ENCODE results near the gene USF2. TPM values are rescaled to one million over a fixed set of nuclear protein-coding genes. Genes with fewer than 3 reads are reported as not detected.

The USF2 gene
- polyA plus RNA-seq, 1 of the 3 experiments (the other 2 are of a cell fraction) = 102 TPM

DNA sequence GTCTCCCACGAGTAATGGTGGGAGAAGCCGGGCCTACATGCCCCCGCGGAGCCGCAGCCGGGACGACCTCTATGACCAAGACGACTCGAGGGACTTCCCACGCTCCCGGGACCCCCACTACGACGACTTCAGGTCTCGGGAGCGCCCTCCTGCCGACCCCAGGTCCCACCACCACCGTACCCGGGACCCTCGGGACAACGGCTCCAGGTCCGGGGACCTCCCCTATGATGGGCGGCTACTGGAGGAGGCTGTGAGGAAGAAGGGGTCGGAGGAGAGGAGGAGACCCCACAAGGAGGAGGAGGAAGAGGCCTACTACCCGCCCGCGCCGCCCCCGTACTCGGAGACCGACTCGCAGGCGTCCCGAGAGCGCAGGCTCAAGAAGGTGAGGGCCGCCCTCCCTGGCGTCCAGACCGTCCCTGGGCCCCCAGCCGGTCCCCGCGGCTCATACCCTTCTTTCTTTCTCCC is 1.4 kb upstream of the USF2 start:
- peak; percentile 68 for DNase-seq
- H3K9me3 ChIP-seq = no peaks in the 10 kb centered on the region
- no peaks in the 10 kb centered on the region for H3K9me2 ChIP-seq
- peak overlapping the region; percentile 87 to 95 for H3K4me3 ChIP-seq (ENCODE audit: low read depth in 2 of 2, low read length in 1 of 2)
- peak overlapping the region; percentile 92 for H3K9ac ChIP-seq
- H3K27ac ChIP-seq (ENCODE audit: low read depth in 2 of 2, low read length in 1 of 2) = peak overlapping the region; percentile 79 to 88
- H3K4me1 ChIP-seq (ENCODE audit: control insufficient read depth in 1 of 2, insufficient read depth in 2 of 2, low read depth in 1 of 2, low read length in 1 of 2) = peaks cover 4 to 17% of the 10 kb centered on the region in 2 experiments; a peak in 1 of 4 replicates
- peaks cover 19 to 25% of the 10 kb centered on the region in 2 experiments for H3K36me3 ChIP-seq (replicated peaks in 1 of 2; ENCODE audit: control insufficient read depth in 1 of 2, insufficient read depth in 2 of 2, low read length in 1 of 2)
- H4K20me1 ChIP-seq (ENCODE audit: insufficient read depth) = no peaks in the 10 kb centered on the region
- CTCF ChIA-PET = interaction anchor here (1.5 kb wide), 1 partner anchor 125 kb away, joined by 4 read pairs; the partner anchor contains the start of gene FXYD7
- WGBS (ENCODE audit: low lambda C conversion rate) = 1% methylated on average over 30 of the region's 40 CpGs
- POLR2A ChIA-PET = no interaction called here
- no peaks in the 10 kb centered on the region for H3K27me3 ChIP-seq (ENCODE audit: insufficient read depth)
- peaks cover 22% of the 10 kb centered on the region for H3K79me2 ChIP-seq (ENCODE audit: insufficient read depth)
- H3F3A ChIP-seq (replicated peaks; ENCODE audit: insufficient read depth) = peaks cover 4% of the 10 kb centered on the region
- TF ChIP-seq RXRA (IDR thresholded peaks at IDR 0.05; ENCODE audit: borderline replicate concordance, low read depth) = no peak
- no peak for TF ChIP-seq POLR2AphosphoS5 (IDR thresholded peaks at IDR 0.05; ENCODE audit: low read depth, low read length)
- TF ChIP-seq, protein P1, sequence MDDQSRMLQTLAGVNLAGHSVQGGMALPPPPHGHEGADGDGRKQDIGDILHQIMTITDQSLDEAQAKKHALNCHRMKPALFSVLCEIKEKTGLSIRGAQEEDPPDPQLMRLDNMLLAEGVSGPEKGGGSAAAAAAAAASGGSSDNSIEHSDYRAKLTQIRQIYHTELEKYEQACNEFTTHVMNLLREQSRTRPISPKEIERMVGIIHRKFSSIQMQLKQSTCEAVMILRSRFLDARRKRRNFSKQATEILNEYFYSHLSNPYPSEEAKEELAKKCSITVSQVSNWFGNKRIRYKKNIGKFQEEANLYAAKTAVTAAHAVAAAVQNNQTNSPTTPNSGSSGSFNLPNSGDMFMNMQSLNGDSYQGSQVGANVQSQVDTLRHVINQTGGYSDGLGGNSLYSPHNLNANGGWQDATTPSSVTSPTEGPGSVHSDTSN (IDR thresholded peaks at IDR 0.05) = no peak
- no peak for TF ChIP-seq EP300 (IDR thresholded peaks at IDR 0.05; ENCODE audit: borderline replicate concordance in 1 of 2, low read depth in 1 of 2, low read length in 1 of 2)
- TF ChIP-seq, protein P2, sequence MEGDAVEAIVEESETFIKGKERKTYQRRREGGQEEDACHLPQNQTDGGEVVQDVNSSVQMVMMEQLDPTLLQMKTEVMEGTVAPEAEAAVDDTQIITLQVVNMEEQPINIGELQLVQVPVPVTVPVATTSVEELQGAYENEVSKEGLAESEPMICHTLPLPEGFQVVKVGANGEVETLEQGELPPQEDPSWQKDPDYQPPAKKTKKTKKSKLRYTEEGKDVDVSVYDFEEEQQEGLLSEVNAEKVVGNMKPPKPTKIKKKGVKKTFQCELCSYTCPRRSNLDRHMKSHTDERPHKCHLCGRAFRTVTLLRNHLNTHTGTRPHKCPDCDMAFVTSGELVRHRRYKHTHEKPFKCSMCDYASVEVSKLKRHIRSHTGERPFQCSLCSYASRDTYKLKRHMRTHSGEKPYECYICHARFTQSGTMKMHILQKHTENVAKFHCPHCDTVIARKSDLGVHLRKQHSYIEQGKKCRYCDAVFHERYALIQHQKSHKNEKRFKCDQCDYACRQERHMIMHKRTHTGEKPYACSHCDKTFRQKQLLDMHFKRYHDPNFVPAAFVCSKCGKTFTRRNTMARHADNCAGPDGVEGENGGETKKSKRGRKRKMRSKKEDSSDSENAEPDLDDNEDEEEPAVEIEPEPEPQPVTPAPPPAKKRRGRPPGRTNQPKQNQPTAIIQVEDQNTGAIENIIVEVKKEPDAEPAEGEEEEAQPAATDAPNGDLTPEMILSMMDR (IDR thresholded peaks at IDR 0.05) = no peak
- TF ChIP-seq FOXM1 (IDR thresholded peaks at IDR 0.05; ENCODE audit: low read depth) = no peak
- TF ChIP-seq, protein P3, sequence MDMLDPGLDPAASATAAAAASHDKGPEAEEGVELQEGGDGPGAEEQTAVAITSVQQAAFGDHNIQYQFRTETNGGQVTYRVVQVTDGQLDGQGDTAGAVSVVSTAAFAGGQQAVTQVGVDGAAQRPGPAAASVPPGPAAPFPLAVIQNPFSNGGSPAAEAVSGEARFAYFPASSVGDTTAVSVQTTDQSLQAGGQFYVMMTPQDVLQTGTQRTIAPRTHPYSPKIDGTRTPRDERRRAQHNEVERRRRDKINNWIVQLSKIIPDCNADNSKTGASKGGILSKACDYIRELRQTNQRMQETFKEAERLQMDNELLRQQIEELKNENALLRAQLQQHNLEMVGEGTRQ (IDR thresholded peaks at IDR 0.05; ENCODE audit: borderline replicate concordance, low read depth, low read length) = no peak
- TF ChIP-seq TAF1 (IDR thresholded peaks at IDR 0.05; ENCODE audit: borderline replicate concordance, low read depth, low read length) = no peak; the same call in 1 of the 2 replicates
- TF ChIP-seq MEF2A (IDR thresholded peaks at IDR 0.05; ENCODE audit: borderline replicate concordance, low read depth) = no peak
- TF ChIP-seq, protein P4, sequence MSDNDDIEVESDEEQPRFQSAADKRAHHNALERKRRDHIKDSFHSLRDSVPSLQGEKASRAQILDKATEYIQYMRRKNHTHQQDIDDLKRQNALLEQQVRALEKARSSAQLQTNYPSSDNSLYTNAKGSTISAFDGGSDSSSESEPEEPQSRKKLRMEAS (IDR thresholded peaks at IDR 0.05; ENCODE audit: low read depth) = no peak
- no peak for TF ChIP-seq YY1 (IDR thresholded peaks at IDR 0.05; ENCODE audit: low read depth)
- peak; percentile 39; the same call in 1 of the 2 replicates for TF ChIP-seq NRF1 (IDR thresholded peaks at IDR 0.05; ENCODE audit: low read depth, low read length)
- TF ChIP-seq MXI1 (IDR thresholded peaks at IDR 0.05; ENCODE audit: low read depth, low read length) = peak; percentile 29; the same call in 1 of the 2 replicates
- TF ChIP-seq, protein P5, sequence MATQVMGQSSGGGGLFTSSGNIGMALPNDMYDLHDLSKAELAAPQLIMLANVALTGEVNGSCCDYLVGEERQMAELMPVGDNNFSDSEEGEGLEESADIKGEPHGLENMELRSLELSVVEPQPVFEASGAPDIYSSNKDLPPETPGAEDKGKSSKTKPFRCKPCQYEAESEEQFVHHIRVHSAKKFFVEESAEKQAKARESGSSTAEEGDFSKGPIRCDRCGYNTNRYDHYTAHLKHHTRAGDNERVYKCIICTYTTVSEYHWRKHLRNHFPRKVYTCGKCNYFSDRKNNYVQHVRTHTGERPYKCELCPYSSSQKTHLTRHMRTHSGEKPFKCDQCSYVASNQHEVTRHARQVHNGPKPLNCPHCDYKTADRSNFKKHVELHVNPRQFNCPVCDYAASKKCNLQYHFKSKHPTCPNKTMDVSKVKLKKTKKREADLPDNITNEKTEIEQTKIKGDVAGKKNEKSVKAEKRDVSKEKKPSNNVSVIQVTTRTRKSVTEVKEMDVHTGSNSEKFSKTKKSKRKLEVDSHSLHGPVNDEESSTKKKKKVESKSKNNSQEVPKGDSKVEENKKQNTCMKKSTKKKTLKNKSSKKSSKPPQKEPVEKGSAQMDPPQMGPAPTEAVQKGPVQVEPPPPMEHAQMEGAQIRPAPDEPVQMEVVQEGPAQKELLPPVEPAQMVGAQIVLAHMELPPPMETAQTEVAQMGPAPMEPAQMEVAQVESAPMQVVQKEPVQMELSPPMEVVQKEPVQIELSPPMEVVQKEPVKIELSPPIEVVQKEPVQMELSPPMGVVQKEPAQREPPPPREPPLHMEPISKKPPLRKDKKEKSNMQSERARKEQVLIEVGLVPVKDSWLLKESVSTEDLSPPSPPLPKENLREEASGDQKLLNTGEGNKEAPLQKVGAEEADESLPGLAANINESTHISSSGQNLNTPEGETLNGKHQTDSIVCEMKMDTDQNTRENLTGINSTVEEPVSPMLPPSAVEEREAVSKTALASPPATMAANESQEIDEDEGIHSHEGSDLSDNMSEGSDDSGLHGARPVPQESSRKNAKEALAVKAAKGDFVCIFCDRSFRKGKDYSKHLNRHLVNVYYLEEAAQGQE (IDR thresholded peaks at IDR 0.05; ENCODE audit: low read depth, low read length) = no peak
- H2AFZ ChIP-seq (ENCODE audit: low read depth) = peak overlapping the region; percentile 78
- peak overlapping the region; percentile 96 for H3K4me2 ChIP-seq
